Lower leg skin (tissue), 4 donors: ENCODE measurements around the gene SIGLEC12. TPM values are rescaled to one million over a fixed set of nuclear protein-coding genes. Genes with fewer than 3 reads are reported as not detected.

ENCODE experiments used
- DNase-seq, 2 donors: peaks; one replicate each; pipeline ENCODE4 v3.0.0-alpha.2; 2019; ENCODE audit warnings: low spot score in 2 of 2
- H3K4me3 ChIP-seq: fragments of 200-600 bp; sonication (generic); 2 replicates; pipeline ENCODE4 v1.5.1; 2017; ENCODE audit warnings: mild to moderate bottlenecking, low read depth; ENCODE audit not compliant: poor library complexity, severe bottlenecking
- POLR2A ChIP-seq, 2 donors: fragments of 450-650 bp; IDR thresholded peaks; one replicate each; pipeline ENCODE4 v1.6.1; 2016 to 2017; ENCODE audit warnings: antibody characterized with exemption in 2 of 2, mild to moderate bottlenecking in 1 of 2, moderate library complexity in 1 of 2
- WGBS, 2 donors: methylation state at CpG; one replicate each; pipeline ENCODE4 v1.1.5; 2018; 5-methylcytosine and 5-hydroxymethylcytosine counted together
- intact Hi-C: fragments of 100-400 bp; cut with DNase I; formaldehyde crosslinking; loops from one replicate; pipeline ENCODE4 v1.15.0; 2023; ENCODE audit warnings: low total_unique reads
- total RNA-seq, 4 donors: library from RNA; depleted of rRNA; stranded (reverse); fragments of >200 nt; gene quantifications; one replicate each; pipeline ENCODE4 v1.1.0, GENCODE V29; 2016
- TF ChIP-seq, protein P1 (sequence below), 3 donors: fragments of 450-650 bp; IDR thresholded peaks; one replicate each; pipeline ENCODE4 v1.5.1; 2016; ENCODE audit warnings: antibody characterized with exemption in 3 of 3, mild to moderate bottlenecking in 3 of 3, moderate library complexity in 2 of 3

SIGLEC12 gene
- total RNA-seq, 4 donors from 2014 or later = 0.54 TPM; not detected in 3

GRCh38 chr19:51529301-51529700 lies 27.7 kb upstream of the SIGLEC12 start:
- WGBS, 2 donors = 58 to 86% methylated on average over 1 to 2 of the region's 2 CpGs
- no peak overlapping the region for H3K4me3 ChIP-seq
- intact Hi-C loops = no loop called here
- no peak for DNase-seq
- TF ChIP-seq, protein P1, sequence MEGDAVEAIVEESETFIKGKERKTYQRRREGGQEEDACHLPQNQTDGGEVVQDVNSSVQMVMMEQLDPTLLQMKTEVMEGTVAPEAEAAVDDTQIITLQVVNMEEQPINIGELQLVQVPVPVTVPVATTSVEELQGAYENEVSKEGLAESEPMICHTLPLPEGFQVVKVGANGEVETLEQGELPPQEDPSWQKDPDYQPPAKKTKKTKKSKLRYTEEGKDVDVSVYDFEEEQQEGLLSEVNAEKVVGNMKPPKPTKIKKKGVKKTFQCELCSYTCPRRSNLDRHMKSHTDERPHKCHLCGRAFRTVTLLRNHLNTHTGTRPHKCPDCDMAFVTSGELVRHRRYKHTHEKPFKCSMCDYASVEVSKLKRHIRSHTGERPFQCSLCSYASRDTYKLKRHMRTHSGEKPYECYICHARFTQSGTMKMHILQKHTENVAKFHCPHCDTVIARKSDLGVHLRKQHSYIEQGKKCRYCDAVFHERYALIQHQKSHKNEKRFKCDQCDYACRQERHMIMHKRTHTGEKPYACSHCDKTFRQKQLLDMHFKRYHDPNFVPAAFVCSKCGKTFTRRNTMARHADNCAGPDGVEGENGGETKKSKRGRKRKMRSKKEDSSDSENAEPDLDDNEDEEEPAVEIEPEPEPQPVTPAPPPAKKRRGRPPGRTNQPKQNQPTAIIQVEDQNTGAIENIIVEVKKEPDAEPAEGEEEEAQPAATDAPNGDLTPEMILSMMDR (IDR thresholded peaks at IDR 0.05) = no peak
- TF ChIP-seq POLR2A (IDR thresholded peaks at IDR 0.05) = no peak

DNA sequence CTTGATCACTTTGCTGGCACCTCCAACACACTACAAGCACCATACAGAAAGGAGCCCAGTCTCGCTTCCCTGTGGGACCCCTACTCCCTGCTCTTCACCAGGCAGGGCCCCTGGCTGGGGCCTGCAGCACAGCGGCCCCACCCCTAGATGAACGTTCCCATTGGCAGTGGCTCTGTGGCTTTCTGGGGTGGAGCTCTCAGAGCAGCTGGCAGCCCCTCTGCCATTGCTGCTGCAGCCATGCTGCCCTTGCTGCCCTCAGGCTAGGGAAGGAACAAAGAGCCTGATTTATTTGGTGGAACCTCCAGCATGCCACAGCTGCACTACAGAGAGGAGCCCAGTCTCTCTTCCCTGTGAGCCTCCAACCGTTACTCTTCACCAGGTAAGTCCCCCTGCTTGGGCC lies 24.1 kb upstream of the SIGLEC12 start:
- DNase-seq = no peak
- intact Hi-C loops = no loop called here
- TF ChIP-seq, protein P1 (IDR thresholded peaks at IDR 0.05) = no peak
- TF ChIP-seq POLR2A (IDR thresholded peaks at IDR 0.05) = no peak
- no peak overlapping the region for H3K4me3 ChIP-seq
- WGBS, 2 donors = 14 to 17% methylated on average over 4 of the region's 4 CpGs

DNA sequence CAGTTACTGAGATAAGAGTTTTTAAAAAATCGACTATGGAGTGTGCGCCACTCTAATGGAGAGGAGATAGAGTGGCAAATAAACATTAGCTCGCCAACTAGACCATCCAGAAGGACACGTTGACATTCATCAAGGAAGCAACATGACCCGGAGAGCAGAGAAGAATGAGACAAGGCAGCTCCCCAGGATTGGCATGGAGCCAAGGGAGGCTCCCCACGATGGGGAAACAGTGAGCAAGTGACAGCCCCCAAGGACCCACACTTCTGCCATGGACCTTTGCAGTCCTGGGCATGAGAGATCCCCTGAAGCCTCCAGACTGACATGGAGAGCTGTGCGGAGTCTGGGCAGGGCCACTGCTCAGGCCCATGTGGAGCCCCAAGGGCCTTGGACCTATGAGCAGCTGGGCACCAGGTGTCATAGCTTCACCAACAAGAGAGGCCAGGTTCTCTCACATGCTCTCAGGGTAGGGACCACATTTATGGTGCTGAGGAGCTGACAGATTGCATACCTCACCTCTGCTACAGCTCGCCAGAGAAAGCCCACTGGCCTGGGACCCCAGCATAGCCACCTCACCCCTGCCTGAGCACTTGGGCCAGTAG lies 23.2 kb upstream of the SIGLEC12 start:
- no peak overlapping the region for H3K4me3 ChIP-seq
- TF ChIP-seq POLR2A (IDR thresholded peaks at IDR 0.05) = no peak
- TF ChIP-seq, protein P1 (IDR thresholded peaks at IDR 0.05) = no peak
- no peak for DNase-seq
- WGBS, 2 donors = 69% methylated on average over 7 to 8 of the region's 8 CpGs
- intact Hi-C loops = no loop called here

- H3K4me3 ChIP-seq = no peak overlapping the region
- intact Hi-C loops = no loop called here
- no peak for TF ChIP-seq POLR2A (IDR thresholded peaks at IDR 0.05)
- TF ChIP-seq, protein P1 (IDR thresholded peaks at IDR 0.05) = no peak
- DNase-seq = no peak
- WGBS, 2 donors = 53 to 63% methylated on average over 2 of the region's 2 CpGs
Measured at GRCh38 chr19:51521781-51522180, 20.2 kb upstream of the SIGLEC12 start.

GRCh38 chr19:51521357-51521756 lies 19.8 kb upstream of the SIGLEC12 start:
- TF ChIP-seq, protein P1 (IDR thresholded peaks at IDR 0.05) = no peak
- no peak for TF ChIP-seq POLR2A (IDR thresholded peaks at IDR 0.05)
- WGBS, 2 donors = 70 to 77% methylated on average over 2 of the region's 2 CpGs
- intact Hi-C loops = no loop called here
- no peak overlapping the region for H3K4me3 ChIP-seq
- no peak for DNase-seq

GRCh38 chr19:51520728-51521127 lies 19.1 kb upstream of the SIGLEC12 start:
- no peak for DNase-seq
- 35 to 59% methylated on average over 2 of the region's 2 CpGs for WGBS, 2 donors
- TF ChIP-seq, protein P1 (IDR thresholded peaks at IDR 0.05) = no peak
- no peak for TF ChIP-seq POLR2A (IDR thresholded peaks at IDR 0.05)
- intact Hi-C loops = no loop called here
- H3K4me3 ChIP-seq = no peak overlapping the region
